WERI-Rb-1 (cell line): ENCODE measurements around the gene COQ8A.

Source experiments
- DNase-seq: peaks from one replicate; pipeline ENCODE4 v3.0.0-alpha.2; 2020
- H3K27ac ChIP-seq: fragments of 250-450 bp; sonication (Bioruptor Pico); 2 replicates; pipeline ENCODE4 v1.5.1; 2020; ENCODE audit warnings: mild to moderate bottlenecking, moderate library complexity
- H3K27me3 ChIP-seq: fragments of 250-450 bp; sonication (Bioruptor Pico); 2 replicates; pipeline ENCODE4 v1.5.1; 2021; ENCODE audit warnings: mild to moderate bottlenecking, low read depth, moderate library complexity; ENCODE audit not compliant: insufficient read depth, severe bottlenecking
- H3K36me3 ChIP-seq: fragments of 250-450 bp; sonication (Bioruptor Pico); 2 replicates; pipeline ENCODE4 v1.5.1; 2020; ENCODE audit warnings: mild to moderate bottlenecking, moderate library complexity
- H3K4me3 ChIP-seq: 2 replicates; pipeline ENCODE4 v1.5.1; 2011; ENCODE audit warnings: low read depth, mild to moderate bottlenecking, control low read depth, low read length
- H3K9me3 ChIP-seq: fragments of 250-450 bp; sonication (Bioruptor Pico); 2 replicates; pipeline ENCODE4 v1.5.1; 2021; ENCODE audit warnings: mild to moderate bottlenecking, moderate library complexity; ENCODE audit not compliant: severe bottlenecking
- CTCF ChIP-seq: IDR thresholded peaks from 2 replicates; pipeline ENCODE4 v1.5.1; 2011; ENCODE audit warnings: low read depth, mild to moderate bottlenecking, control low read depth, inconsistent platforms, low read length

The COQ8A gene

GRCh38 chr1:226987623-226988333 lies 47.7 kb downstream of the COQ8A start:
- H3K4me3 ChIP-seq = no peak overlapping the region
- no peaks in the 10 kb centered on the region for H3K36me3 ChIP-seq
- no peaks in the 10 kb centered on the region for H3K9me3 ChIP-seq
- TF ChIP-seq CTCF = no peak
- H3K27me3 ChIP-seq = no peaks in the 10 kb centered on the region
- no peak overlapping the region for H3K27ac ChIP-seq
- no peak for DNase-seq

- Histone ChIP-seq H3K27ac (no peak overlapping the region), H3K9me3 (no peaks in the 10 kb centered on the region), H3K27me3 (no peaks in the 10 kb centered on the region), H3K4me3 (no peak overlapping the region), H3K36me3 (no peaks in the 10 kb centered on the region)
- no peak for DNase-seq
- no peak for TF ChIP-seq CTCF
Measured at GRCh38 chr1:226988334-226988666, 48.2 kb downstream of the COQ8A start.

- Histone ChIP-seq H3K27ac (no peak overlapping the region), H3K4me3 (no peak overlapping the region), H3K36me3 (no peaks in the 10 kb centered on the region), H3K27me3 (no peaks in the 10 kb centered on the region), H3K9me3 (no peaks in the 10 kb centered on the region)
- no peak for DNase-seq
- TF ChIP-seq CTCF = no peak
Measured at GRCh38 chr1:226989085-226989920, 49.2 kb downstream of the COQ8A start.

GRCh38 chr1:226990133-226990716 lies 50.1 kb downstream of the COQ8A start:
- no peak for TF ChIP-seq CTCF
- Histone ChIP-seq H3K36me3 (no peaks in the 10 kb centered on the region), H3K4me3 (no peak overlapping the region), H3K9me3 (no peaks in the 10 kb centered on the region), H3K27ac (no peak overlapping the region), H3K27me3 (no peaks in the 10 kb centered on the region)
- no peak for DNase-seq

GRCh38 chr1:226991920-226992319 lies 51.8 kb downstream of the COQ8A start:
- TF ChIP-seq CTCF = no peak
- Histone ChIP-seq H3K9me3 (no peaks in the 10 kb centered on the region), H3K27me3 (no peaks in the 10 kb centered on the region), H3K36me3 (no peaks in the 10 kb centered on the region), H3K27ac (no peak overlapping the region), H3K4me3 (no peak overlapping the region)
- no peak for DNase-seq
